EL (cell line): ENCODE results near the gene MCCC2.
A peak's percentile ranks its signal among the peaks of the same experiment; 100 is the strongest.
"Not testable (repeated sequence)": the region's sequence is repeated elsewhere in the genome, so short reads cannot be mapped to it uniquely, and the experiment has no call there.

Experiments
- DNase-seq: peaks from one replicate; pipeline ENCODE4 v3.0.0-alpha.2; 2016

Gene MCCC2

DNA sequence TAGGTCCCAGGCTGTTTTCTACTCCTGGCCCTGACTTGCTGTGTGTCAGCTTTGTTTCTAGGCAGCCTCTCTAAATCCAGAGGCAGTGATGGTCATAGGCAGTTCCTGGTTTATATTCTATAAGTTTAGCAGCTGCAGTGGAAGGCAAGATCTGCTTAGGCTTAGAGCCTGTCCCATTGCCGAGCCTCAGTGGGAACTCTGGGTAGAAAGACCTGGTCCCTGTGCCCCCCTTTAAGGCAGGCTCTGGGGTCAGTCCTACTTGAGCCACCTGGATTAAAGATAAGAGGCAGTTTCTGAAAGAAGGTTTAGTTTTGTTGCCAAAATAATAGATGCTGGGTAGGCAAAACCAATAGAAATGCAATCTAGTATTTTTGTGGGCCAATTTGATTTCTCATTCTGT is 13.6 kb downstream of the MCCC2 start:
- no peak for DNase-seq

DNA sequence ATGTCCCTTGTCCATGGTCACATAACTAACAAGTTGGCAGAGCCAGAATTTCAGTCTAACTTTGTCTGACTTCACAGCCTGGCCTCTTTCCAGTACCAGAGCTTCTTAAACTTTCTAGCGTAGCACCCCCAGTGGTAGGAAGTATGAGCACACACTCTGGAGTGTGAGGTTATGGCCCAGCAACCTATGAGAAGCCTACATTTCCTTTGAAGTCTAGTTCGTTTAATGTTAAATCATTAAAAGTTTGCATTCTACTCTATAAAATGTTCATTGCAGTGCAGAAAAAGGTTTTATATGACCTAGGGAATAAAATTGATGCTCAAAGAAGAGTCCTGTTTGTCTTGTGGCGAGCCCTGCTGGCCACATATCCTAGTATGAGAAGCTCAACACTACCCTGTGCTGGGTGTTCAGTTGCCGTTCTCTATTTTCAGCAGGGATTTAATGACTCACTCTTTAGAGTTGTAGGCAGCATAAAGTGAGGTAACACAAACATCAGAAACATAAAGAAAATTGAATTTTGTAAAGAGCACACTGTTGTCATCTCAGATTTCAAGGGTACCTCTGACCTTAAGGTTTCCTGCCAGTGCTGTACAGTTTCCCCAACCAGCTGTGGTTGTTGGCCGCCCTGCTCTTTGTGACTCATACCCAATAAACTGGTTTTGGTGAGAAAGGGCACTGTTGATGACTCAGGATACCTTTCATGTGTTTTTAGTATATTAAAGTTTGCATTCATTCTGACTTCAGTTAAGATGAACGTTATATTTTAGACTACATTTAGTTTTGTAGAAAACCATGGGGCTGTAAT is 14.3 kb downstream of the MCCC2 start:
- DNase-seq: peak; percentile 97

DNA sequence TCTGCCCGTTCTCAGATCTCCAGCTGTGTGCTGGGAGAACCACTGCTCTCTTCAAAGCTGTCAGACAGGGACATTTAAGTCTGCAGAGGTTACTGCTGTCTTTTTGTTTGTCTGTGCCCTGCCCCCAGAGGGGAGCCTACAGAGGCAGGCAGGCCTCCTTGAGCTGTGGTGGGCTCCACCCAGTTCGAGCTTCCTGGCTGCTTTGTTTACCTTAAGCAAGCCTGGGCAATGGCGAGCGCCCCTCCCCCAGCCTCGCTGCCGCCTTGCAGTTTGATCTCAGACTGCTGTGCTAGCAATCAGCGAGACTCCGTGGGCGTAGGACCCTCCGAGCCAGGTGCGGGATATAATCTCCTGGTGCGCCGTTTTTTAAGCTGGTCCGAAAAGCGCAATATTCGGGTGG is 22.8 kb downstream of the MCCC2 start:
- not testable (repeated sequence) for DNase-seq

DNA sequence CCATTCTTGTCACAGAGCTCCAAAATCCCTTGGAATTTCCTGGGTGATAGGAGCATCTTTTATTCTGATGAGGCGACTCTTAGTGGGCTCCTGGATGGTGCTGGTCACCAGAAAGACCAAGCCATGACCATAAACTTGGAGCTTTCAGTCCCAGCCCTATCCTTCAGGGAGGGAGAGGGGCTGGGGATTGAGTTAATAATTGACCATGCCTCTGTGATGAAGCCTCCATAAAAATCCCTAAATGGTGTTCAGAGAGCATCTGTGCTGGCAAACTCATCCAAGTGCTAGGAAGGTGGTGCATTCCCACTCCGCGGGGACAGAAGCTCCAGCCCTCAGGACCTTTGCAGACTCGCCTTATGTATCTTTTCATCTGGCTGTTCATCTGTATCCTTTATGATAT is 28.7 kb downstream of the MCCC2 start:
- DNase-seq: no peak

DNA sequence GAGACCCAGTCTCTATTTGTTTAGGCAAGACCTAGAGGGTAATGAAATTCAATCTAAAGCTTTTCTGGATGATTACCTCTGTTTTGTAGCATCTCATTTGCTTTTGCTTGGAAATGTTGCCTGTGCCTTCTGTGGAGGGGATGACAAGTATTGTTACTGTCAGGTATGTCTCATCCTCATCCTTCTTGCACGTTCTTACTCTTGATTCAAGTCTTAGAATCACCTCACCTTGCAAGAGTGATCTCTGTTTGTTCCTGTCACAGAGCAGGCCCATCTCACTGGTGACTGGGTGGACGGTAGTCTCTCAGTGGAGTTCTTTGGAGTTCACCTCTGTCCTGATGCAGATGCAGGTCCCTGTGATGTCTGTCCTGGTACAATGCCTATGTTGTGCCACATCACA is 33.5 kb downstream of the MCCC2 start:
- DNase-seq: no peak

DNA sequence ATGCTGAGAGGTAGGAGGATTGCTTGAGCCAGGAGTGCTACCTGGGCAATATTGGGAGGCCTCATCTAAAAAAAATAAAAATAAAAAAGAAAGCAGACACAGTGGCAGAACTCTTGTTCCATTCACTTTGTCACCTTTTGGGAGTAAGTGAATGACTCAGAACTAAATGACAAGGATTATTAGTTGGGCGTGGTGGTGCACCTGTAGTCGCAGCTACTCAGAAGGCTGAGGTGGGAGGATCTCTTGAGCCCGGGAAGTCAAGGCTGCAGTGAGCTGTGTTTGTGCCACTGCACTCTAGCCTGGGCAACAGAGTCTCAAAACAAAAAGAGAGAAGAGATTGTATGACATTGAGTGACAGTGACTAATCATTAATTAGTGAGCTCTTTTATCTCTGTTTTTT is 34.1 kb downstream of the MCCC2 start:
- DNase-seq: no peak

DNA sequence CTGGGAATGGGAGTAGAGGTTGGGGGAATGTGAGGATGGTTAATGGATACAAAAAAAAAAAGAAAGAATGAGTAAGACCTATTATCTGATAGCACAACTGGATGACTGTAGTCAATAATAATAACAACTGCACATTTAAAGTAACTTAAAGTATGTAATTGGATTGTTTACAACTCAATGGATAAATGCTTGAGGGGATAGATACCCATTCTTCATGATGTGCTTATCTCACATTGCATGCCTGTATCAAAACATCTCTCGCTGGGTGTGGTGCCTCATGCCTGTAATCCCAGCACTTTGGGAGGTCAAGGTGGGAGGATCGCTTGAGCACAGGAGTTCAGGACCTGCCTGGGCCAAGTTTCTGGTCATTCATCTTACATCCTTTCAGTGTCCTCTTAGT is 34.6 kb downstream of the MCCC2 start:
- DNase-seq: no peak

DNA sequence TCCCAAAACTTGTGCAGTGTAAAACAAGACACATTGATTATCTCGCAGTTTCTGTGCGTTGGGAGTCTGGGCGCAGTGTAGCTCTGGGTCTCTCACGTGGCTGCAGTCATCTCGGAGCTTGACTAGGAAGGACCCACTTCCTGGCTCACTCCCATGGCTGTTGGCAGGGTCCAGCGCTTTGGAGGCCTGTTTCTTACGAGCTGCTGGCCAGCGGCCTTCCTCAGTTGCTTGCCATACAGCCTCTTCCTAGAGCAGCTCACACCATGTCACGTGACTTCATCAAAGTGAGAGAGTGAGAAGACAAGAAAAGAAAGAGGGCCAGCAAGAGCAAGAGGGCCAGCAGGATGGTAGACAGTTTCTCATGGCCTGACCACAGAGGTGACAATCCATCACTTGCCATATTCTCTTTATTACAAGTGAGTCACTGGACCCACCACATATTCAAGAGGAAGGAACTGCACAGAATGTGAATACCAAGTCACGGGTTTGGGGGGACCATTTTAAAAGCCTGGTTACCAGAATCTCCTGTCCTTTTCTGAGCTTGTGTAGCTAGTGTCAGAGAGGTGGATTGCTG is 36.2 kb downstream of the MCCC2 start:
- no peak for DNase-seq

DNA sequence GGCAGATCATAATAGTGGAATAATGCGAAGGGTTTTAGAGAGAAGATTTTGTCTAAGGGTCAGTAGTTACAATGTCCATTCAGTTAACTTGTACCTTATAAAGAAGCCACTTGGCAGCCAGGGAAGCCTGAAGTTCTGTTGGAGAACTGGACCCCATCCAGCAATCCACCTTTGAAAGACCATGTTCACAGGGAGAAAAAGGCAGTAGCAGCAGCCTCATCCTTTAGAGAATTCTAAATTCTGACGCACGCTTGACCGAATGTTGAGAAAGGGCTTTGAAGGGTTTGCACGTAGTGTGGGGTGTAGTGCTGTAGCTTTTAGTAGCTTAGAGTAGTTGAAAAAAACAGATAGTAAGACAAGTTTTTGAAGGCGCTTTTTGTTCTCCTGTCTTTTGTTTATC is 42.8 kb downstream of the MCCC2 start:
- no peak for DNase-seq

DNA sequence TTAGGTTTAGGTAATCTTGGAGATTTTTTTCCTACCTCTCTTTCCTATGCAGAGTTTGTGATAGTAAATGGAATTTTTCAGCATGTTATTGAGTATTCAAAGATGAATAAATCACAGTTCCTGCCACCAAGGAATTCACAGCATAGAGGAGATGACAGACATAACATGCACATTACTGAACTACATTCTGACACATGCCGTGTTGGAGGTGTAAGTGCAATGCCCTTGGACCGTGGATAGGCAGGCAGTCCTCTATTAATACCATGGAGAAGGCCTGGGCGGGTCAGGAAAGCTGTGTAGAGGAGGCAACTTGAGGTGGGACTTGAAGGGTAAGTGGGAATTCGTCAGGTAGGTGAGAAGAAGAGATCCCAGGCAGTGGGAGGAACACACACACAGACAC is 43.9 kb downstream of the MCCC2 start:
- no peak for DNase-seq

DNA sequence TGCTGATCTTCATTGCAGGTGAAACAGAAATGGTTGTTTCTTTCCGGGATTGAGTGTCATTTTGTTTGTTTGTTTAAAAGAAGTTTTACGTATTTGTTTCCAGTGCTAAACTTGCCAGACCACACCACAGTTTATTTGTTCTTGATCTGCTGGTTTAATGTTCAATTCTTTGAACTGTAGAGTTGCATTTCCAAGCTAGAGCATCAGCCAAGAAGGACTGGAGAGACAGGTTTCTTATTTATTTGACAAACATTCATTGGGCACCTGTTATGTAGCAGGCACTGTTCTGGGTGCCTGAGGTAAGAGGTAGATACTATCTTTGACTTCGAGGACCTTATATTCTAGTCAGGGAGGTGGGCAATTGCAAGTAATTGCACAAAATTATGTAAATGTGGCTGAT is 45.0 kb downstream of the MCCC2 start:
- no peak for DNase-seq

DNA sequence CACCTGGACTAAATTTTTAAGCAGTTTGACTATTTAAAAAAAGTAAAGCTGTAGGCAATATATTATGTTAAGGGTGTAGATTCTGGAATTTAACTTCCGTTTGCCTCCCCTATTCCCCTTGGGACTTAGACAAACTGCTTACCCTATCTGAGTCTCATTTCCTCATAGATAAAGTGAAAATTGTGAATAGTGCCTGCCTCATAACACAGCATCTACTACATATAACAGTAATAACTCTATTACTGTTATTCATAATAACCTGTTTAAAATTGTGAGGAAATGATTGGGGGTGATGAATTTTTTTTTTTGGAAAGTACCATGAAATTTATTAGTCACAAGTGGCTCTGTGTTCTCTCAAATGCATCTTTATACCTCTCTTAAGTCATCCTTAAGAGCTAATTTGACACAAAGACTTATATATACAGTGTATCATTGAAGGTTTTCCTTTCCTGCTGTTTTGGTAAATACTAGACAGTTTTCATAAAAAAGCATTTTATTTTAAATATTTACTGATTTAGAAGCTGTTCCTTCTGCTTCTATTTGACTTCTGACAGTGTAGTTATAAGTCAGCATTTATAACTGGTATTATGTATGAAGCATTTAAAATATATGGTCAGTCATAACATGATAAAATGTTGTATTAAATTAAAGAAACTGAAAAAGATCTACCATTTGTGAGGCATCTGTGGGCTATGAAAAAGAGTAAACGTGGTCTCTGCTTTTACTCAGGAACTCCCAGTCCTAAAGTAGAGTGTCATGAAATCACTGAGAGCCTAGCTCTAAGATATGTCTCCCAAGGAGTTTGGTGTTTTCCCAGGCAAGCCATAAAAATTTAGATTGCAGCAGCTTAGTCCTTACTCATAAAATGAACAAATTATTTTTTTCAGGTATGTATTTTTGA is 46.4 kb downstream of the MCCC2 start:
- DNase-seq: no peak

DNA sequence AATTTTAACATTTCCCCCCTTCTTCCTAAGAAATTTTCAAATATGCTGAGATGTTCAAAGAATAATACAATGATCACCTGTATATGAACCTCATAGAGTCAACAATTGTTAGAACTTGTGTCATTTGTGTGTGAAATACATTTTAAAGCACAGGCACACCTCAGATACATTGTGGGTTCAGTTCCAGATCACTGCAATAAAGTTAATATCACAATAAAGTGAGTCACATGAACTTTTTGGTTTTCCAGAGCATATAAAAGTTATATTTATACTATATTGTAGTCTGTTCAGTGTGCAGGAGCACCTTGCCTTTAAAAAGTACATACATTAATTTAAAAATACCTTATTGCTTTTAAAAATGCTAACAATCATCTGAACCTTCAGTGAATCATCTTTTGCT is 50.0 kb downstream of the MCCC2 start:
- no peak for DNase-seq

DNA sequence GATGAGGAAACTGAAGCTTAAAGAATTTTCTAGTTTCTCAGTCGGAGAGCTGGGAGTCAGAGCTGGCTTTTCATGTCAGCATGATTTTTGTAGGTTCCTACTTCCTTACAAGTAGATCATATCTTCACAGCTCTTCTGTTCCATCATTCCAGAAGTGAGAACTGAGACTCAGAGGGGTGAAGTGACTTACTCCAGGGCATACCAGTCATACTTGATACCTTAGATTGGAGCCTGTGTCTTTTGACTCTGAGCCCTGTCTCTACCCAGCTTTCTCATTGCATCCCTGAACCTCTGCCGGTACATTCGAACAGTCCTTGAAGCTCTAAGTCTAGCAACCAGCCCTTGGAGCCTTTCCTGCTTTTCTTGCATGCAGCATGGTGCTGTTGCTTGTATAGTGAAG is 53.3 kb downstream of the MCCC2 start:
- DNase-seq: no peak

DNA sequence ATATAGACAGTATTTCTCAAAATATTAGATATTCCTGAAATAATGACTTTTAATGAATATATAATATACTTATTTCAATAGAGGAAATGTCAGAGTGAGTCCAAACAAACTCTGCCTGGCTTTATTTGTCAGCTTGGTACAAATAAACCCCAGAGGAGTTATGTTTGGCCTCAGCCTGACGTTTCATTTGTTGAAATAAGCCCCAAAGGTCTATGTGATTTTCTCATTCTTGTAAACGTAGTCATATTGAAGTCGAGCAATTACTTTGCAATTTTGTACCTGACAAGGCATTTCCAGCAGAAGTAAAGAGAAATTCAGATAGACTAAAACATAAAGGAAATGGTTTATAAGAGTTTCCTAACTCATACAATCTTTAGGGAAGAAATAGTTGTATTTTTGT is 57.9 kb downstream of the MCCC2 start:
- DNase-seq: no peak

DNA sequence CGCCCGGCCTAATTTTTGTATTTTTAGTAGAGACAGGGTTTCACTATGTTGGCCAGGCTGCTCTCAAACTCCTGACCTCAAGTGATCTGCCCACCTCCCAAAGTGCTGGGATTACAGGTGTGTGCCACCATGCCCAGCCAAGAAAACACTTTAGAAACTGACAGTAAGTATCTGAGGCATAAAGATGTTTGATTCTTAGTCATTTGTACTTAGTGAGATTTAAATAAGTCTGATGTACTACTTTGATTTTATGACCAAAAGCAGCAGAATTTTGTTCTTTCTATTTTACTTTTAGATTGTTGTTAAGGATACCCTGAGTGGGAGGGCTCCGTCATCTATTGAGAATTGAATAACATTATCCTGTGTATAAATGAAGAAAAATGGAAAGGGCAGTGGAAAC is 63.8 kb downstream of the MCCC2 start:
- not testable (repeated sequence) for DNase-seq

DNA sequence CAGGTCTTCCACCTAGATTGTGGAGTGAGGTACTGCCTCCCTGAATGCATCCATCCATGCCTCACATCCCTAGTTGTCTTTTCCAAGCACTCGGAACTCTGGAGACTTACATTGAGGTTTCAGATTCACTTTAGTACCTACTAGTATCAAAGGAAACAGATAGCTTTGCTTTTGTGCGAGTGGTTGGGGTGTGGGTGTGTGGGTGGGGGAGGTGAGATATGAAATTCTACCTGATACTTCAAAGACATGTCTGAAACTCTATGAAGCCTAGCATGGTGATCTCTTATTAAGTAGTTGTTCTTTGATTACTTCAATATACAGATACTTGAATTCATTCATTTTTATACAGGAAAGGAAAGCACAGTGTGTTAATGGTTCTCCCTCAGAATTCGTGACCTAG is 64.4 kb downstream of the MCCC2 start:
- no peak for DNase-seq

DNA sequence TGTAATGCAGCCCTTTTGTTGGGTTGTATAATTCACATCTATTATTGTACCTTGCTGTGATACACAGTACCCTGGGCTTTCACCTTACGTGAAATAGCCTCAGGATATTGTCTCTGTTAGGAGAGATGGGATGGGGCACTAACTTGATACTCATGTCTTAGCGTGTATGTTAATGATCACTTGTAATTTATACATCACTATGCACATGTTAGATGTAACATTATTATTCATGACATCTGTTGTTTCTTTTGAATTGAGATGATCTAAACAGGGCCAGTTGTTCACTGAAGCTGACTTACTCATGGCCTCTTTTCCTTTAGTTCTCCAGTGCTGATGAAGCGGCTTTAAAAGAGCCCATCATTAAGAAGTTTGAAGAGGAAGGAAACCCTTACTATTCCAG is 65.2 kb downstream of the MCCC2 start:
- no peak for DNase-seq

DNA sequence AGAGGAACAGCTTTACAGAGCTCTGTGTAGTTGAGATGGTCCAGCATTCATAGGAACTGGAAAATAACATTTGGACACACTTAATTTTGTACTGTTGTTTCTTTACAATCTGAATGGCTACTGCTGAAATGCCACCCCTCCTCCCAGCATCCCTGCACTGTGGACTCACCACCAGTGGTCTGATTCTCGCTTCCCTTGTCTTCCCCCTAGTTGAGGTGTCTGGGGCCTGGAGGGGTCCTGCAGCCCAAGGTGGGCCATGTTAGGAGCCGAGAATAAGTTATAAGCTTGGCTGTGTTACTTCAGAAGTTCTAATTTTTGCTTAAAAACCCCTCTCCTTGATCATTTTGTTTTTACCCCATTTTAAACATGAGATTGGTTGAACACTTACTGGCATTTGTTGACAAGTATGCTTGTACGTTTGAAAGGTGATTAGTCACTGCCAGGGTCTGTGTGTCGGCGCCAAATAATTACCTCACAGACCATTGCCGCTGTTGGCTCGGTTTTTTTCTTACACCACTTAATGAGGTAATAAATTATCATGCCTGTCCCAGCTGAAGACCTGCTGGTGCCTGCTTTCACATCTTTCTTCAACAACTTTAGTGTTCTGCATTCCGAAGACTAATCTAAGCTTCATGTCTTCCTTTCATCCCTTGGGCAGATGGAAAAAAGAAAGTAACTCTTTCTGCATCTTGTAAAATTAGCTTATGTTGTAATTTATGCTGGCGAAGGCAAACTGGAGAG is 65.8 kb downstream of the MCCC2 start:
- DNase-seq: no peak

DNA sequence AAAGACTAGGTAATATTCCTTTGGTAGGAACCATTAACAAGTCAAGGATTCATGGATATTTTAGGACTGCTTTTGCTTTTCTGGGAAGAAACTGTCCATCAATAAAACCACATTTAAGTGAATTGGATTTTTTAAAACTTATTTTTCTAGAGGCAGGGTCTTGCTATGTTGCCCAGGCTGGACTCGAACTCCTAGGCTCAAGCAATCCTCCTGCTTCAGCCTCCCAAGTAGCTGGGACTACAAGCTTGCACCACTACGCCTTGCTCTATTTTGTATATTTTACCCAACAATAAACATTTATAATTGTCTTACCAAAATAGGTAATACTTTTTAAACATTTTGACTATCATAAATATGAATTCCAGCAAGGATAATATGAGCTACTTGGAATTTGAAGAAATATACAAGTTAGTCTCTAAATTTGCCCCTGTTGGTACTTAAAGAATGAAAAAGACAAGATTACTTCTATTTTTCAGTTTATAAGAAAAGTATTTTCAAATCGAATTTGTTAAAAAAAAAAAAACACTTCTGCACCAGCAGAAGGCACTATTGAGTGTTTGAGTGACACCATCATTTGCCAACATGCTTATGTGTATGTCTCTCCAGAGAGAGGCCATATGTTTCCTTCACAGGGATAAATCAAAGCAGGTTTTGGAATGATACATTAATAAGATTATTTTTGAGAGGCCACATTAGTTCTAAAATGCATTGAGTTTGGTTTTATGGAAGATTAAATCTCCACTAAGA is 71.9 kb downstream of the MCCC2 start:
- no peak for DNase-seq

DNA sequence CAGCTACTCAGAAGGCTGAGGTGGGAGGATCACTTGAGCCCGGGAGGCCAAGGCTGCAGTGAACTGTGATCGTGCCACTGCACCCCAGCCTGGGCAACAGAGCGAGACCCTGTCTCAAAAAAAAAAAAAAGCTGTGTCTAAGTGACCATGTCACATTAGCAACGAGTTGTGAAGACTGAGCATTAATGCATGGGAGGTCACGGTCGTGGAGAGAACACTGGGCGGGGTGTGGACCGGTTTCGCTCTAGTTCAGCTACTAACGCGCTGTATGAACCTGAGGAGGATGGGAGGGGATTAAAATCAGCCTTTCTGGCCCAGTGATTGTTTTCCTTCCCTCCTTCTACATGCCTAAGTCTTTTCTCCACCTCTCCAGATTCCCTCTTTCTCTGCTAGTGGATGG is 75.2 kb downstream of the MCCC2 start:
- DNase-seq: no peak

DNA sequence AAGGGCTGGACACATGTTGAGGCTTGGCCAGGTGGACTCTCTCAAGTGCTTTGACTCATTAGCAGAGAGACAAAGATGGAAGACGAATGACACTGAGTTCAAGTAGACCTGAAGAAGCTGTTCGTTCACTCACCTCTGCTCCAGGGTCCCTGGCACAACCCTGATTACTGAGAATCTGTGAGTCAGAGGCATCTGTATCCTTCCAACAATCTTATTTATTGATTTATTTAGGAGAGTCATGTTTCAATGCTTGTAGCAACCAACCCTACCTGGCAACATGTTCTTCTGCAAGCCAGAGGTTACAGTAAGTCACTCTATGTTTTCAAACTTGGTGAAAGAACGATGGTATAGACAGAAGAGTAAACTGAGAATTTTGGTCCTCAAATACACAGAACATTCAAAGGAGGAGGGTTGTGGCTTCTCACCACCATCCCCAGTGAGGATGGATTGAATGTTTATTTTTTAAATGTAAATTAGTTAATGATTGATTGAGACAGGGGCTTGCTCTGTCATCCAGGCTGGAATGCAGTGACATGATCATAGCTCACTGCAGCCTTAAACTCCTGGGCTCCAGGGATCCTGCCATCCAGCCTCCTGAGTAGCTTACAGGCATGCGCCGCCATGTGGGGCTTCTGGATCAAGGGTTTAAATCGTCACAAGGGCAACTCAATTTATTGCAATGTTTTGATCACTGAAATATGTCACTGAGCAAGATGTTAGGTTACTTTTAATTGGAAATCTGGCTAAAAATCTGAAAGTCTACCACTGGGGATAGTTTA is 76.2 kb downstream of the MCCC2 start:
- peak; percentile 10 for DNase-seq
